OCI-LY7 (cell line): ENCODE results near the gene XIRP2.

Experiments
- EZH2phosphoT487 ChIP-seq: fragments of 200-600 bp; sonication (generic); IDR thresholded peaks from 2 replicates; pipeline ENCODE4 v1.6.1; 2018; ENCODE audit warnings: low read depth, borderline replicate concordance, mild to moderate bottlenecking, mixed run types, antibody characterized with exemption, low read length, moderate library complexity, mixed read lengths
- TF ChIP-seq, protein P1 (sequence below): fragments of 200-600 bp; sonication (generic); conservative IDR thresholded peaks from 2 replicates; pipeline ENCODE4 v1.5.1; 2014; ENCODE audit warnings: mild to moderate bottlenecking, antibody characterized with exemption, low read length, moderate library complexity, mixed read lengths

DNA sequence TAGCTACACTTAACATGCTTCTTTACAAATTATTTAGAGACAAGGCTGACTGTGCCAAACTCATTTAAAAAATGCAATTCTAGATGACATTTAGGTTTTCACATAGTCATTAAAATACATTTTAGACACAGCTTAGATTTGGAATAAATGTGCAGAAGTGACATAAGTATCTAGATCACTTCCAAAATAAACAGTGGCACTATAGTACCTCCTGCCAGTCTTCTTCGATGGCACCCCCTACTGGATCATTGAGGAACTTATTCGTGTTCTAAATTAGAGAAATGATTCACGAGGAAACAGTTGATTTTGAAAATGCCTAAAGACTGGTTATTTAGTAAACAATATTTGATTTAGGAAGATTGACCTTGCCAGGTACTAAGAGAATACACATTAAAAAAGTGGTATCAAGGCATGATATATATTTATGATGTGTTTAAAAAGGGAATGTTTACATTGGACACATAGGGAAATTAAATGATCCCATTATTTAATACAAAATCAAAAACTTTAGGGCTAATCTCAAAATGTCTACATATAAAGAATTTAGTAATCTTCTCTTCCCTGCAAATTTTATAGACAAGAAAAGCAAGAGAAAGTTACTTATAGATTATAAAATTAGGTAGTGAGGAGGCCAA, 323.9 kb downstream of the XIRP2 start:
- TF ChIP-seq EZH2phosphoT487: no peak
- TF ChIP-seq, protein P1, sequence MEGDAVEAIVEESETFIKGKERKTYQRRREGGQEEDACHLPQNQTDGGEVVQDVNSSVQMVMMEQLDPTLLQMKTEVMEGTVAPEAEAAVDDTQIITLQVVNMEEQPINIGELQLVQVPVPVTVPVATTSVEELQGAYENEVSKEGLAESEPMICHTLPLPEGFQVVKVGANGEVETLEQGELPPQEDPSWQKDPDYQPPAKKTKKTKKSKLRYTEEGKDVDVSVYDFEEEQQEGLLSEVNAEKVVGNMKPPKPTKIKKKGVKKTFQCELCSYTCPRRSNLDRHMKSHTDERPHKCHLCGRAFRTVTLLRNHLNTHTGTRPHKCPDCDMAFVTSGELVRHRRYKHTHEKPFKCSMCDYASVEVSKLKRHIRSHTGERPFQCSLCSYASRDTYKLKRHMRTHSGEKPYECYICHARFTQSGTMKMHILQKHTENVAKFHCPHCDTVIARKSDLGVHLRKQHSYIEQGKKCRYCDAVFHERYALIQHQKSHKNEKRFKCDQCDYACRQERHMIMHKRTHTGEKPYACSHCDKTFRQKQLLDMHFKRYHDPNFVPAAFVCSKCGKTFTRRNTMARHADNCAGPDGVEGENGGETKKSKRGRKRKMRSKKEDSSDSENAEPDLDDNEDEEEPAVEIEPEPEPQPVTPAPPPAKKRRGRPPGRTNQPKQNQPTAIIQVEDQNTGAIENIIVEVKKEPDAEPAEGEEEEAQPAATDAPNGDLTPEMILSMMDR: peak; percentile 86
